H1 (cell line): ENCODE measurements around the gene INVS. TPM values are rescaled to one million over a fixed set of nuclear protein-coding genes. Genes with fewer than 3 reads are reported as not detected.

Experiments
- POU5F1 ChIP-seq: IDR thresholded peaks from 2 replicates; pipeline ENCODE4 v1.6.1; 2011; ENCODE audit warnings: low read depth, mild to moderate bottlenecking, low read length, moderate library complexity
- RFX5 ChIP-seq: IDR thresholded peaks from 2 replicates; pipeline ENCODE4 v1.6.1; 2011; ENCODE audit warnings: low read depth, low read length, improper control_type of control experiment, borderline replicate concordance
- TEAD4 ChIP-seq: IDR thresholded peaks from 2 replicates; pipeline ENCODE4 v1.6.1; 2012; ENCODE audit warnings: low read depth, low read length, inconsistent platforms, mixed read lengths
- YY1 ChIP-seq: IDR thresholded peaks from 2 replicates; pipeline ENCODE4 v1.6.1; 2011; ENCODE audit warnings: low read depth, mild to moderate bottlenecking, low read length
- ZNF274 ChIP-seq: IDR thresholded peaks from 2 replicates; pipeline ENCODE4 v1.7.0; 2012; ENCODE audit warnings: low read length, borderline replicate concordance; ENCODE audit errors: extremely low read depth
- polyA plus RNA-seq, 7 experiments: library from polyadenylated mRNA; depleted of rRNA in 3 of 7; stranded (reverse) in 5 of 7; unstranded in 2 of 7; fragments of >200 nt in 5 of 7; fragments of 200-250 nt in 2 of 7; gene quantifications; 1 replicate in 5 of 7; 2 replicates in 1 of 7; 4 replicates in 1 of 7; pipeline versions ENCODE4 v1.2.1 to v1.2.3, GENCODE V29; 2011 to 2013; ENCODE audit warnings: missing spikeins in 2 of 7, mixed read lengths in 2 of 7
- total RNA-seq: library from RNA; stranded (reverse); fragmentation: NEBNext Ultra II Directional; extraction: Animal tissue kit (Norgen Biotek cat#: 25700); gene quantifications from 2 replicates; pipeline ENCODE4 v1.2.1, GENCODE V29; 2021

Gene INVS
- total and polyA plus RNA-seq, 2 of the 8 experiments (the other 6 are each of a cell fraction or from before 2014, with no cell fraction given): 4.1 to 6.9 TPM

DNA sequence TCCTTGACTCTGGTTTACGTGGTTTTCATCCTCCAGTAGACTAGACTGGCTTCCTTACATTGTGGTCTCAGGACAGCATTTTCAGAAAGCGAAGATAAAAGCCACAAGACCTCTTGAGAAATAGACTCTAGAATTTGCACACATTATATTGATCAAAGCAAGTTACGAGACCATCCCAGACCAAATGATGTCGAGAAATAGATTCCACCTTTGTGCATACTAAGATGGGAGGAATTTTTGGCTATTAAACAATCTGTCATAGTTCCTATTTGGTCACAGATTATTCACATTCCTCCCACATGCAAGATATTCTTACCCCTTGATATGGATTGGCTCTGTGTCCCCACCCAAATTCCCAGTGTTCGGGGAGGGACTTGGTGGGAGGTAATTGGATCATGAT, 188.1 kb downstream of the INVS start (continued):
- TF ChIP-seq POU5F1 (no peak), YY1 (no peak), TEAD4 (no peak), RFX5 (no peak), ZNF274 (no peak)
- TF ChIP-seq, all 59 proteins: peak for 0
